NT2/D1 (cell line): ENCODE results near the gene TCAF2.
"Not testable (repeated sequence)": the region's sequence is repeated elsewhere in the genome, so short reads cannot be mapped to it uniquely, and the experiment has no call there.

Experiments used
- DNase-seq: peaks from one replicate; pipeline ENCODE4 v3.0.0-alpha.2; 2011; ENCODE audit warnings: low read depth, low spot score
- H3K27me3 ChIP-seq: 2 replicates; pipeline ENCODE4 v1.6.0; 2011; ENCODE audit warnings: mild to moderate bottlenecking; ENCODE audit not compliant: insufficient read length, insufficient read depth
- H3K36me3 ChIP-seq: 2 replicates; pipeline ENCODE4 v1.6.1; 2011; ENCODE audit warnings: mild to moderate bottlenecking, low read length, mixed read lengths; ENCODE audit not compliant: insufficient read depth, insufficient read length
- H3K4me1 ChIP-seq: 2 replicates; pipeline ENCODE4 v1.5.1; 2011; ENCODE audit not compliant: insufficient read depth, insufficient read length
- H3K4me3 ChIP-seq: 2 replicates; pipeline ENCODE4 v1.5.1; 2011; ENCODE audit warnings: low read depth; ENCODE audit not compliant: insufficient read length
- H3K9ac ChIP-seq: 2 replicates; pipeline ENCODE4 v1.6.0; 2011; ENCODE audit warnings: low read depth; ENCODE audit not compliant: insufficient read length
- H3K9me3 ChIP-seq: 2 replicates; pipeline ENCODE4 v1.5.1; 2011; ENCODE audit warnings: mild to moderate bottlenecking, low read length; ENCODE audit not compliant: insufficient read depth

TCAF2 gene

GRCh38 chr7:143632506-143632905, 11.7 kb downstream of the TCAF2 start:
- H3K27me3 ChIP-seq, H3K9ac ChIP-seq, H3K36me3 ChIP-seq, H3K4me1 ChIP-seq, DNase-seq, H3K9me3 ChIP-seq, H3K4me3 ChIP-seq: not testable (repeated sequence)

- not testable (repeated sequence) for H3K27me3 ChIP-seq
Observed at GRCh38 chr7:143633013-143633618, 12.3 kb downstream of the TCAF2 start.

GRCh38 chr7:143635364-143636240, 14.8 kb downstream of the TCAF2 start:
- not testable (repeated sequence) for H3K9me3 ChIP-seq, H3K4me3 ChIP-seq, DNase-seq, H3K9ac ChIP-seq, H3K36me3 ChIP-seq, H3K27me3 ChIP-seq, H3K4me1 ChIP-seq

More at GRCh38 chr7:143633013-143633618, 12.3 kb downstream of the TCAF2 start:
- not testable (repeated sequence) for H3K9ac ChIP-seq, H3K36me3 ChIP-seq, DNase-seq, H3K4me3 ChIP-seq, H3K9me3 ChIP-seq, H3K4me1 ChIP-seq

DNA sequence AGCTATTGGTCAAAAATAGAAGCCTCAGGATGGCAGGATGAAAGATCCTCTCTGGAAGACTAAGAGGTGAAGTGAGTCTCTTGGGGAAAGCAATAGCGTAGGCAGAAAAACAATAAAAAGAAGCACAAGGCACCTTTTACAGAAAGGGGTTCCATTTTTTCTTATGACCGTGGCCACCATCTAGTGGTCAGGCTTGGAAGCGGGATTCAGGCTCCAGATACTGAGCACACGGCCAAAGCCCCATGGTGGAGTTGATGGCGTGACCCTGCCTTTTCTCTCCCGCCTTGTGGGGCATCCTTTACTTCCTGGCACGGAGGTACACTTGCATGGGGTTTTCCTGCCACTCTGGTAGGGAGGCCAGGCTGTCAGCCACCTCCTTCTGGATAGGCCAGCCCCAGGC, 18.6 kb downstream of the TCAF2 start:
- H3K4me1 ChIP-seq, H3K9ac ChIP-seq, H3K27me3 ChIP-seq, H3K36me3 ChIP-seq, H3K9me3 ChIP-seq, H3K4me3 ChIP-seq, DNase-seq: not testable (repeated sequence)

DNA sequence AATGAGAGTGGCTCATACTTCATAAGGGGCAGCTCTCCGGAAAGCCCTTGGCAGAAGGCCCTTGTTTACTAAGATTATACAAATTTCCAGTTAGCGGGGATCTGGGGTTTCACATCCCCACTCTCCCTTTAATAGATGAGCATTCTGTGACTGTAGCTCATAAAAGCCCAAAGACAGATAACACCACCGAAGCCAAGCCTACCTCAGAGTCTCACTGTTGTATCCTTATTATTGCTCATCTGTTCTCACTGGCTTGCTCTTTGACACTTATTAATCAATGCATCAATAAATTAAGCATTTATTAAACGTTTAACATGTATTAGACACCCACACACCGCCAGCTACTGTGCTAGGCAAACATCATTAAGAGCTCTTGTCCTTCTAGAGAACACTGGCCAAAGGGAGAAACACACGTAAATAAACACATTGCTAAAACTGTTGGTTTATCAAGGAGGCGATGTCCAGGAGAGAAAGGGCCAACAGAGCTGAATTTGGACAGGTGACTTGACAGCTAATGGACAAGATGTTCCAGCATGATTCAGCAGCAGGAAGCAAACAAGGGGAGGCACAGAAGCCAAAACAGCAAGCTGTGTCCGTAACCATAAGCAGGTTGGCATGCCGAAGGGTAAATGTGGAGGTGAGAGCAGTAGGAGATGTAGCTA, 19.9 kb downstream of the TCAF2 start:
- not testable (repeated sequence) for H3K27me3 ChIP-seq, DNase-seq, H3K9ac ChIP-seq

DNA sequence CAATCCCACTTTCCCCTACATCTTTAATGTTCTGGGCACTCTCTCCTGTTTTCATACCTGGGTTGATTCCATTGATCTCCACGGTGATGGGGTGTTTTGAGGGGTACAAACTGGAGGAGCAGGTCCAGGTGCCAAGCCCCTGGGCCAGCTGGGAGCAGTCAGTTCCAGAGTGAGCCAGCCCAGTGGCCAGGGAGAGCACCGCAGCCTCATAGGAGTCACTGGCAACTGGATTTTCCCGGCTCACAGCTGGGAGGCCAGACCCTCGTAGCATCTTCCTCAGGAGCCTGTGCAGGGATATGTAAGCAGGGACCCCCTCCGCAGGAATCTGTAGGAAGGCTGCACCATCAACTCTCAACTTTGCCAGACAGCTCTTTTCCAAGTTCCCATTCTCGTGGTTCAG, 25.8 kb downstream of the TCAF2 start:
- not testable (repeated sequence) for H3K4me1 ChIP-seq, DNase-seq, H3K9me3 ChIP-seq, H3K9ac ChIP-seq, H3K4me3 ChIP-seq, H3K27me3 ChIP-seq, H3K36me3 ChIP-seq

More for the DNA sequence above, 19.9 kb downstream of the TCAF2 start:
- not testable (repeated sequence) for H3K36me3 ChIP-seq, H3K4me3 ChIP-seq, H3K4me1 ChIP-seq, H3K9me3 ChIP-seq

- not testable (repeated sequence) for H3K9me3 ChIP-seq, H3K4me3 ChIP-seq, H3K9ac ChIP-seq, H3K27me3 ChIP-seq, H3K36me3 ChIP-seq, H3K4me1 ChIP-seq, DNase-seq
Observed at GRCh38 chr7:143649902-143650301, 29.1 kb downstream of the TCAF2 start.

GRCh38 chr7:143650447-143650846, 29.7 kb downstream of the TCAF2 start:
- not testable (repeated sequence) for DNase-seq

More at GRCh38 chr7:143650447-143650846, 29.7 kb downstream of the TCAF2 start:
- H3K4me1 ChIP-seq, H3K9me3 ChIP-seq, H3K27me3 ChIP-seq, H3K36me3 ChIP-seq, H3K9ac ChIP-seq, H3K4me3 ChIP-seq: not testable (repeated sequence)
